ENCODE results near the gene PDCD5.

- no peak for TF ChIP-seq CTCF (IDR thresholded peaks at IDR 0.05)
- TF ChIP-seq POLR2A (IDR thresholded peaks at IDR 0.05): no peak
These were observed 43.4 kb downstream of the PDCD5 start for GRCh38 chr19:32624410-32624809.

All from tibial nerve (tissue), 3 donors.